KMS-11 (cell line): ENCODE results near the gene MIEN1.

Experiments
- H2AFZ ChIP-seq: fragments of 200-600 bp; sonication (generic); 2 replicates; pipeline ENCODE4 v1.6.1; 2016; ENCODE audit warnings: antibody characterized with exemption, mixed run types, low read depth
- H3K27ac ChIP-seq: fragments of 200-600 bp; sonication (generic); 2 replicates; pipeline ENCODE4 v1.6.1; 2016; ENCODE audit warnings: mild to moderate bottlenecking, mixed run types
- H3K27me3 ChIP-seq: fragments of 200-600 bp; sonication (generic); 2 replicates; pipeline ENCODE4 v1.6.1; 2017; ENCODE audit warnings: mild to moderate bottlenecking, low read depth, mixed run types, moderate library complexity; ENCODE audit not compliant: insufficient read depth
- H3K36me3 ChIP-seq: fragments of 200-600 bp; sonication (generic); 2 replicates; pipeline ENCODE4 v1.6.1; 2017; ENCODE audit warnings: mild to moderate bottlenecking, mixed run types; ENCODE audit not compliant: insufficient read depth
- H3K4me1 ChIP-seq: fragments of 200-600 bp; sonication (generic); 2 replicates; pipeline ENCODE4 v1.6.1; 2016; ENCODE audit warnings: mild to moderate bottlenecking, low read depth, mixed run types; ENCODE audit not compliant: poor library complexity, severe bottlenecking
- H3K4me2 ChIP-seq: fragments of 200-600 bp; sonication (generic); 2 replicates; pipeline ENCODE4 v1.7.0; 2016; ENCODE audit warnings: mild to moderate bottlenecking, mixed run types
- H3K4me3 ChIP-seq: fragments of 200-600 bp; sonication (generic); IDR thresholded peaks from 2 replicates; pipeline ENCODE4 v1.6.1; 2017; ENCODE audit warnings: low read depth, low read length, mixed read lengths; ENCODE audit not compliant: insufficient read depth
- H3K79me2 ChIP-seq: fragments of 200-600 bp; sonication (generic); 2 replicates; pipeline ENCODE4 v1.6.1; 2016; ENCODE audit warnings: low read depth, mixed run types; ENCODE audit not compliant: insufficient read depth
- H3K9ac ChIP-seq: fragments of 200-600 bp; sonication (generic); 2 replicates; pipeline ENCODE4 v1.6.1; 2016; ENCODE audit warnings: mild to moderate bottlenecking, mixed run types
- H4K20me1 ChIP-seq: fragments of 200-600 bp; sonication (generic); 2 replicates; pipeline ENCODE4 v1.6.1; 2016; ENCODE audit warnings: mild to moderate bottlenecking, mixed run types; ENCODE audit not compliant: insufficient read depth
- TF ChIP-seq, protein P1 (sequence below): fragments of 200-600 bp; sonication (generic); conservative IDR thresholded peaks from 2 replicates; pipeline ENCODE4 v1.6.1; 2017; ENCODE audit warnings: low read depth, mild to moderate bottlenecking, antibody characterized with exemption, low read length, moderate library complexity, mixed read lengths

Gene MIEN1, protein sequence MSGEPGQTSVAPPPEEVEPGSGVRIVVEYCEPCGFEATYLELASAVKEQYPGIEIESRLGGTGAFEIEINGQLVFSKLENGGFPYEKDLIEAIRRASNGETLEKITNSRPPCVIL

DNA sequence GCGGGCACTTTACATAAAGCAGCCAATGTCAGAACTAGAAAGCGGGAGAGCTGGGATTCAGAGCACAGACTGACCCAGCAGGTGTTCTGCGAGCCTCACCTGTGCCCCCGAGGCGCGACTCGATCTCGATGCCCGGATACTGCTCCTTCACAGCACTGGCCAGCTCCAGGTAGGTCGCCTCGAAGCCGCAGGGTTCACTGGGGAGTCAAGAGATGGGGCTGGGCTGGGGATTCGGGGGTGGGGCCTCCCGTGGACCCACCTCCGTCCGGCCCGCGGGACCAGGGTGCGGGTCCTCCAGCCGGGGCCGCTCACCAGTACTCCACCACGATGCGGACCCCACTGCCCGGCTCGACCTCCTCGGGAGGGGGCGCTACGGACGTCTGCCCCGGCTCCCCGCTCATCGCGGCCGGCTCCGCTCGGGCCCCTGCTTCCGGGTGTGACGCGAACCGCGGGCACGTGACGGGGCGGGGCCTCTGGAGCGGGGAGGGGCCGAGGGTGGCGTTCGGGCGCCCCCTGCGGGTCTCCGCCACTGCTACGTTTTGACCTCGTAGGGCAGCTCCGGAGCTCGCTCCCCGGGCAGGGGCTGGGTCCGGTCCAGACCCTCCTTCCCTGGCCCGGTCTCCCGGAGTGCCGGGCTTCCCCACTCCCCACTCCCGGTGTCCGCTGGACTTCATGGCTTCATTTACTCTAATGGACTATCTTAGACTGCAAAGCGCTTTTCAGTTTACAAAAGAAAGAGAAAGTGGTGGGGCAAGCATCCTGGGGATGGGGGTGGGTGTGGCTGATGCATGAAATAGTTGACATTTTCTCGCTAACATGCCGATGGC lies at the start of gene MIEN1:
TSS of gene MIEN1 (minus strand) at position 438 of the 827 bp plus-strand sequence. CDS start at position 401, 37 bp downstream.
- Histone ChIP-seq H4K20me1 (no peaks in the 10 kb centered on the region), H3K9ac (peak within 1 kb of the TSS; percentile 77), H3K27ac (peak within 1 kb of the TSS; percentile 60), H2AFZ (peak within 1 kb of the TSS; percentile 43), H3K4me2 (peak within 1 kb of the TSS; percentile 85), H3K27me3 (no peaks in the 10 kb centered on the region), H3K36me3 (no peaks in the 10 kb centered on the region), H3K4me3 (no peak within 1 kb of the TSS), H3K79me2 (peaks cover 13% of the 10 kb centered on the region), H3K4me1 (peaks cover 15% of the 10 kb centered on the region)
- TF ChIP-seq, protein P1, sequence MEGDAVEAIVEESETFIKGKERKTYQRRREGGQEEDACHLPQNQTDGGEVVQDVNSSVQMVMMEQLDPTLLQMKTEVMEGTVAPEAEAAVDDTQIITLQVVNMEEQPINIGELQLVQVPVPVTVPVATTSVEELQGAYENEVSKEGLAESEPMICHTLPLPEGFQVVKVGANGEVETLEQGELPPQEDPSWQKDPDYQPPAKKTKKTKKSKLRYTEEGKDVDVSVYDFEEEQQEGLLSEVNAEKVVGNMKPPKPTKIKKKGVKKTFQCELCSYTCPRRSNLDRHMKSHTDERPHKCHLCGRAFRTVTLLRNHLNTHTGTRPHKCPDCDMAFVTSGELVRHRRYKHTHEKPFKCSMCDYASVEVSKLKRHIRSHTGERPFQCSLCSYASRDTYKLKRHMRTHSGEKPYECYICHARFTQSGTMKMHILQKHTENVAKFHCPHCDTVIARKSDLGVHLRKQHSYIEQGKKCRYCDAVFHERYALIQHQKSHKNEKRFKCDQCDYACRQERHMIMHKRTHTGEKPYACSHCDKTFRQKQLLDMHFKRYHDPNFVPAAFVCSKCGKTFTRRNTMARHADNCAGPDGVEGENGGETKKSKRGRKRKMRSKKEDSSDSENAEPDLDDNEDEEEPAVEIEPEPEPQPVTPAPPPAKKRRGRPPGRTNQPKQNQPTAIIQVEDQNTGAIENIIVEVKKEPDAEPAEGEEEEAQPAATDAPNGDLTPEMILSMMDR, result peak; percentile 90

DNA sequence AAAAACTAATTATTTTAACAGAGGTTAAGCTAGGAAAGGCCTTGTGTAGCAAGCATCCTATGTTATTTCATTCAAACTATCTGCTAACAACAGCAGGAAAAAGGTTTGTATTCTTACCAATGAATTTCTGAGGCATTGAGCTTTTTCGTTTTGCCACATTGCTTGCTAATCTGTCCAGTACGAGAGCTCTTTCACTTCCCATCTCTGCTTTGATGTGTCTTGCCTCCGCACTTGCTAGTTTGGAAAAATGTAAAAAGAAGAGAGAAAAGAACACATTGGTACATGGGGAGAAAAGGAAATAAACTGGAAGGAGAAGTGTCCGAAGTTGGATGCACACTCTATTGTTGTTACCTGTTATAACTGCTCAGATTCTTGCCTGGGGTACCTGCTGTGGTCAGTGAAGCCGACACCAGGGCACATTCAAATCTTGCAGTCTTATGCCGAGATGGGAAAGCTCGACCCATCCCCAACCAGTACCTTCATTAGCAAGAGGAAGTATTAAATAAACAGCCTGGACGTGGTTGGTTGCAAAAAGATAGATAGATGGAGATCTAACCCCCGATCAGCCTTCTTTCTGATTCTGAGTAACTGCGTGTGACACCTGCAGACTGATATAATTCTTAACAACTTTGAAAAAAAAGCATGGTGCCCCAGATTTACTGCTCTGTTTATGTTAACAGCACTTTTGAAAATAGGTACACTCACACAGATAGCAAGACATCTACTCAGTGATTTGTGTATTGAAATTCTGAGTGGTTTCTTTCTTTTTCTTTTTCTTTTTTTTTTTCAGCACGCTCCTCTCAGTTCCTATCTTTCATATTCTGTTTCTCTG lies 47.4 kb upstream of the MIEN1 start:
- no peak overlapping the region for H3K4me3 ChIP-seq
- TF ChIP-seq, protein P1, result no peak
- peak overlapping the region; percentile 57 for H3K9ac ChIP-seq
- H3K79me2 ChIP-seq, result peaks cover 90% of the 10 kb centered on the region
- H3K27ac ChIP-seq, result peak overlapping the region; percentile 89
- H3K27me3 ChIP-seq, result no peaks in the 10 kb centered on the region
- peak overlapping the region; percentile 98 for H3K4me2 ChIP-seq
- peaks cover 100% of the 10 kb centered on the region for H3K4me1 ChIP-seq
- no peaks in the 10 kb centered on the region for H4K20me1 ChIP-seq
- H2AFZ ChIP-seq, result no peak overlapping the region
- peaks cover 6% of the 10 kb centered on the region; the same call in 1 of the 2 replicates for H3K36me3 ChIP-seq

DNA sequence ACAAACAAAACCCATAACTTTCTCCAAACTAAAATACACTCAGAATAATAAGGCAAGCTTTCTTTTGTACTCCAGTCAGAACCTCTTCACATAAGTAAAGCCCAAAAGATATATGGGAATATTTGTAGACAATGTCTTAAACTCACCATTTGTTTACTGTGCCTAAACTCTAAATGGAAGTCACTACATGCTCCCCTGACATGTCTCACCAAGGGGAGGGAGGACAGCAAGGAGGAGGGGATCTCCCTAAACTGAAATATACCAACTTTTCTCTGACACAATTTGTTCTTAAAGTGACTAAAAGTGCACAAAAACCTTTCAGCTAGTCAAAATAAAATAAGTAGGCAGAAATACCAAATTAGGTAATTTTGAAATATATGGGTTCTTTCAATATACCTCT lies 45.9 kb upstream of the MIEN1 start:
- no peaks in the 10 kb centered on the region for H4K20me1 ChIP-seq
- H3K27ac ChIP-seq, result peak overlapping the region; percentile 89
- peaks cover 100% of the 10 kb centered on the region for H3K4me1 ChIP-seq
- H3K4me3 ChIP-seq, result no peak overlapping the region
- peaks cover 85% of the 10 kb centered on the region for H3K79me2 ChIP-seq
- H3K9ac ChIP-seq, result peak overlapping the region; percentile 57
- H2AFZ ChIP-seq, result no peak overlapping the region
- no peaks in the 10 kb centered on the region for H3K27me3 ChIP-seq
- TF ChIP-seq, protein P1, result no peak
- peak overlapping the region; percentile 98 for H3K4me2 ChIP-seq
- peaks cover 6% of the 10 kb centered on the region; the same call in 1 of the 2 replicates for H3K36me3 ChIP-seq

DNA sequence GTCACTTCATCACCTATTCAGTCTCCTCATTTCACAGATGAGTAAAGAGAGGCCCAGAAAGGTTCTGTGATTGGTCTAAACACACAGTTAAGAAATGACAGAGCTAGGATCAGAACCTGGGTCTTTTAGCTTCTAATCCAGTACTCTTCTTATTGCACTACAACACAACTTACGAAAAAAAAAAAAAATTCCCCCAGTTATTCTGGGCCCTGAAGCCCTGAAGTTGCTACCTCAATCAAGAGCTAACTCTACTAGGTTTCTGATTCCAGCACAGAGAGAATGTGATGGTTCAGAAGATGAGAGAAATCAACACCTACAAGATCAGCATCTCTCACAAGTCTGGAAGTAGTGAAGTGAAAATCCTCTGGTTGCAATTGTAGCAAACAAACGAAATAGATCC lies 44.7 kb upstream of the MIEN1 start:
- Histone ChIP-seq H3K4me3 (no peak overlapping the region), H3K79me2 (peaks cover 72% of the 10 kb centered on the region), H3K27me3 (no peaks in the 10 kb centered on the region), H3K27ac (peak overlapping the region; percentile 89), H4K20me1 (no peaks in the 10 kb centered on the region), H3K9ac (peak overlapping the region; percentile 57), H3K36me3 (peaks cover 6% of the 10 kb centered on the region; the same call in 1 of the 2 replicates), H3K4me1 (peaks cover 100% of the 10 kb centered on the region), H2AFZ (no peak overlapping the region), H3K4me2 (peak overlapping the region; percentile 98)
- TF ChIP-seq, protein P1, result no peak; the same call in 1 of the 2 replicates
